HepG2 (cell line): ENCODE results near the gene RBCK1. TPM values are rescaled to one million over a fixed set of nuclear protein-coding genes. Genes with fewer than 3 reads are reported as not detected.
"Not testable (repeated sequence)": the region's sequence is repeated elsewhere in the genome, so short reads cannot be mapped to it uniquely, and the experiment has no call there.

Source experiments
- ATAC-seq: fragments of 200-7000 bp; cut with Tn5 transposase; 3 replicates; pipeline ENCODE4 v1.9.1; 2020; ENCODE audit warnings: mild to moderate bottlenecking, moderate library complexity
- BruUV-seq: library from RNA; stranded (reverse); fragments of 400-500 nt; replicated peaks from 2 replicates; lab custom pipeline; 2021; lab: Mats Ljungman, UMichigan
- CTCF ChIA-PET: fragments of 300-600 bp; formaldehyde crosslinking; extraction: SDS; loops from one replicate; lab custom pipeline; 2021; ENCODE audit warnings: low total read pairs, inconsistent platforms, low intra/inter-chr PET ratio; lab: Yijun Ruan, JAX
- POLR2A ChIA-PET: fragments of 350-600 bp; sonication (Branson Sonifier 250); formaldehyde crosslinking; loops from one replicate; lab custom pipeline; 2020; ENCODE audit warnings: antibody characterized with exemption, inconsistent platforms; lab: Yijun Ruan, JAX
- DNase-seq: peaks from one replicate; pipeline ENCODE4 v3.0.0-alpha.2; 2015; ENCODE audit warnings: low spot score
- FAIRE-seq: peaks from 3 replicates; lab custom pipeline; 2011; peaks lifted over from hg19 to GRCh38; lab: Jason Lieb, UNC
- H2AFZ ChIP-seq: one replicate; pipeline ENCODE4 v1.6.1; 2011; ENCODE audit warnings: low read length, inconsistent platforms
- H3K27ac ChIP-seq: fragments of 300-600 bp; 3 replicates; pipeline ENCODE4 v1.8.0; 2011; ENCODE audit warnings: mixed run types, mild to moderate bottlenecking, mixed read lengths, low read length, inconsistent platforms; ENCODE audit not compliant: insufficient read depth; ENCODE audit errors: extremely low read length
- H3K27me3 ChIP-seq, 2 experiments: fragments of 200-600 bp in 1 of 2; 2 replicates in 1 of 2; 3 replicates in 1 of 2; pipeline versions ENCODE4 v1.6.0 to v1.8.0; 2011; ENCODE audit warnings: low read length in 2 of 2, mild to moderate bottlenecking in 2 of 2, moderate library complexity in 2 of 2, inconsistent platforms in 1 of 2; ENCODE audit not compliant: insufficient read depth in 2 of 2, control insufficient read depth in 1 of 2
- H3K36me3 ChIP-seq, 2 experiments: fragments of 200-600 bp in 1 of 2; replicated peaks in 1 of 2; 2 replicates in 1 of 2; 3 replicates in 1 of 2; pipeline versions ENCODE4 v1.5.1 to v1.8.0; 2011; ENCODE audit warnings: low read length in 2 of 2, inconsistent platforms in 1 of 2; ENCODE audit not compliant: insufficient read depth in 2 of 2, control insufficient read depth in 1 of 2
- H3K4me1 ChIP-seq: 2 replicates; pipeline ENCODE4 v1.5.1; 2012; ENCODE audit warnings: low read length, inconsistent platforms; ENCODE audit not compliant: insufficient read depth
- H3K4me2 ChIP-seq: 2 replicates; pipeline ENCODE4 v1.6.0; 2011; ENCODE audit warnings: low read depth, low read length, inconsistent platforms
- H3K4me3 ChIP-seq, 3 experiments: fragments of 200-600 bp in 1 of 3; sonication (generic), shearing (Covaris generic) in 1 of 3; replicated peaks in 1 of 3; 2 replicates each; pipeline ENCODE4 v1.5.1; 2011 to 2016; ENCODE audit warnings: low read length in 3 of 3, inconsistent platforms in 2 of 3, low read depth in 2 of 3, mild to moderate bottlenecking in 2 of 3, control low read depth in 1 of 3, mixed read lengths in 1 of 3; ENCODE audit not compliant: insufficient read depth in 1 of 3
- H3K79me2 ChIP-seq: one replicate; pipeline ENCODE4 v1.6.1; 2011; ENCODE audit warnings: low read length, inconsistent platforms; ENCODE audit not compliant: insufficient read depth
- H3K9ac ChIP-seq: 2 replicates; pipeline ENCODE4 v1.6.0; 2011; ENCODE audit warnings: mild to moderate bottlenecking, low read depth, low read length, inconsistent platforms; ENCODE audit not compliant: insufficient read depth
- H3K9me3 ChIP-seq: 2 replicates; pipeline ENCODE4 v1.5.1; 2012; ENCODE audit warnings: mild to moderate bottlenecking, low read length
- H4K20me1 ChIP-seq: 2 replicates; pipeline ENCODE4 v1.6.0; 2011; ENCODE audit warnings: inconsistent platforms, mild to moderate bottlenecking, low read length, moderate library complexity; ENCODE audit not compliant: insufficient read depth
- CEBPB ChIP-seq: IDR thresholded peaks from 2 replicates; pipeline ENCODE4 v1.6.1; 2011; ENCODE audit warnings: low read depth, low read length, improper control_type of control experiment, borderline replicate concordance
- RBM22 ChIP-seq: fragments of 200-400 bp; formaldehyde crosslinking; optimal IDR thresholded peaks from 2 replicates; pipeline ENCODE3; 2017; ENCODE audit warnings: mild to moderate bottlenecking, low read length, moderate library complexity
- ZNF713 ChIP-seq: sonication (generic); formaldehyde crosslinking; IDR thresholded peaks from 2 replicates; pipeline ENCODE4 v1.4.0; 2020; ENCODE audit warnings: mild to moderate bottlenecking, missing genetic modification reagents
- WGBS: methylation state at CpG from one replicate; pipeline ENCODE4 v1.1.6; 2017; ENCODE audit warnings: low lambda C conversion rate; 5-methylcytosine and 5-hydroxymethylcytosine counted together
- in situ Hi-C: cut with HindIII; loops from 2 replicates; pipeline ENCODE4 v1.10.0; 2017; ENCODE audit warnings: low pct_unique_long_range_greater_than_20kb; ENCODE audit not compliant: extremely low pct_ligation_motif_present
- intact Hi-C: fragments of 100-400 bp; cut with micrococcal nuclease; formaldehyde crosslinking; loops from one replicate; pipeline ENCODE4 v1.10.0; 2022; ENCODE audit not compliant: unreplicated experiment
- polyA plus RNA-seq, 8 experiments: library from polyadenylated mRNA; depleted of rRNA in 3 of 8; stranded (reverse) in 7 of 8; unstranded in 1 of 8; fragments of >200 nt; fragmentation: Illumina TruSeq in 4 of 8; extraction: Trizol in 4 of 8; gene quantifications; 2 replicates each; pipeline versions ENCODE4 v1.2.1 to v1.2.3, GENCODE V29; 2011 to 2016; ENCODE audit warnings: low read depth in 4 of 8, missing spikeins in 1 of 8, mixed read lengths in 1 of 8; ENCODE audit not compliant: insufficient read depth in 1 of 8
- total RNA-seq, 5 experiments: library from RNA; depleted of rRNA; stranded (reverse); fragments of >200 nt; fragmentation: Illumina TruSeq; extraction: Trizol; gene quantifications; 2 replicates each; pipeline ENCODE4 v1.2.3, GENCODE V29; 2016; ENCODE audit warnings: low read depth in 1 of 5
- TF ChIP-seq, protein P1 (sequence below): sonication (generic); formaldehyde crosslinking; IDR thresholded peaks from 2 replicates; pipeline ENCODE4; 2020; ENCODE audit warnings: missing genetic modification reagents, mild to moderate bottlenecking, borderline replicate concordance
- TF ChIP-seq, protein P2 (sequence below): sonication (generic); formaldehyde crosslinking; IDR thresholded peaks from 2 replicates; pipeline ENCODE4 v1.4.0; 2020; ENCODE audit warnings: missing genetic modification reagents
- TF ChIP-seq, protein P3 (sequence below), 2 experiments: fragments of 450-650 bp in 1 of 2; sonication (generic) in 1 of 2; formaldehyde crosslinking; IDR thresholded peaks; 2 replicates each; pipeline versions ENCODE4 v1.5.0 to v1.8.0; 2020 to 2022; ENCODE audit warnings: mild to moderate bottlenecking in 1 of 2, missing genetic modification reagents in 1 of 2

RBCK1 gene
- total and polyA plus RNA-seq, 2 of the 13 experiments (the other 11 are each of a cell fraction or from before 2014, with no cell fraction given), result 149 to 215 TPM

DNA sequence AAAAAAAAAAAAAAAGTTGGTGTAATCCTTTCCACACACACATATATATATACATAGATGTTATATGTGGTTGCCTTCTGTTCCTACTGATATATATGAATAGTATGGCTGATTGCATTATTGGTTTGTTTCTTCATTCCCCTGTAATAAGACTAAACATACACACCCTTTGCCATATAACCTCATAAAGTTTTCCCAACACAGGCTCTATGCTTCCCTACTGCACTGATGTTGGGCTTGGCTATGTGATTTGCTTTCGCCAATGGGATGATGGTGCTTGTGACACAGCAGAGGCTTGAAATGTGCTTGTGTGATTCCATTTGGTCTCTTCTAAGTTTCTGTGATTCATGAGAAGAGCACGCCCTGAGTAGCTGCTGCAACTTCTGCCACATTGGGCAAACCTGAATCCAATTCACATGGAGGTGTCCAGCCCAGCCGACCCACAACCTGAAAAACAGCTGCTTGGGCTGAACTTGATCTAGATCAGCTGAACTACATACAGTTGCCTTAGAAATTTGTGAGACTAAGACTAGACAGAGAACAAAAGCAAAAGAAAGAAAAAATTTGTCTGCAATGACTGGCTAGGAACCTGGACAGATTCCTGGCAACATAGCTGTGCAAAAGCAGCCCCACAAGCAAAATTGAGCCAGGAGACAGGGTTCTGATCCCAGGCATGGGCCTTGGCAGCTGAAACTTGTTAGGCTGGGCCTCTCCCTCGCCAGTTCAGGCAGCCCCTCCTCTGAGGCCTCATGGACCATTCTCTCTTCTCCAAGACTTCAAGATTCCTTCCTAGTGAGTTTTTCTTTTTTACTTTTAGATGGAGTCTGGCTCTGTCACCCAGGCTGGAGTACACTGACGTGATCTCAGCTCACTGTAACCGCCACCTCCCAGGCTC, 67.6 kb downstream of the RBCK1 start (continued):
- TF ChIP-seq, protein P1, sequence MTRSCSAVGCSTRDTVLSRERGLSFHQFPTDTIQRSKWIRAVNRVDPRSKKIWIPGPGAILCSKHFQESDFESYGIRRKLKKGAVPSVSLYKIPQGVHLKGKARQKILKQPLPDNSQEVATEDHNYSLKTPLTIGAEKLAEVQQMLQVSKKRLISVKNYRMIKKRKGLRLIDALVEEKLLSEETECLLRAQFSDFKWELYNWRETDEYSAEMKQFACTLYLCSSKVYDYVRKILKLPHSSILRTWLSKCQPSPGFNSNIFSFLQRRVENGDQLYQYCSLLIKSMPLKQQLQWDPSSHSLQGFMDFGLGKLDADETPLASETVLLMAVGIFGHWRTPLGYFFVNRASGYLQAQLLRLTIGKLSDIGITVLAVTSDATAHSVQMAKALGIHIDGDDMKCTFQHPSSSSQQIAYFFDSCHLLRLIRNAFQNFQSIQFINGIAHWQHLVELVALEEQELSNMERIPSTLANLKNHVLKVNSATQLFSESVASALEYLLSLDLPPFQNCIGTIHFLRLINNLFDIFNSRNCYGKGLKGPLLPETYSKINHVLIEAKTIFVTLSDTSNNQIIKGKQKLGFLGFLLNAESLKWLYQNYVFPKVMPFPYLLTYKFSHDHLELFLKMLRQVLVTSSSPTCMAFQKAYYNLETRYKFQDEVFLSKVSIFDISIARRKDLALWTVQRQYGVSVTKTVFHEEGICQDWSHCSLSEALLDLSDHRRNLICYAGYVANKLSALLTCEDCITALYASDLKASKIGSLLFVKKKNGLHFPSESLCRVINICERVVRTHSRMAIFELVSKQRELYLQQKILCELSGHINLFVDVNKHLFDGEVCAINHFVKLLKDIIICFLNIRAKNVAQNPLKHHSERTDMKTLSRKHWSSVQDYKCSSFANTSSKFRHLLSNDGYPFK (CRISPR knock-in tag), result 0 out of 2 replicates have a peak, but pooled peaks have one; percentile 9
- TF ChIP-seq RBM22, result peak; percentile 76
- TF ChIP-seq ZNF713 (CRISPR knock-in tag), result no peak
- TF ChIP-seq, all 625 proteins: peak for 7

DNA sequence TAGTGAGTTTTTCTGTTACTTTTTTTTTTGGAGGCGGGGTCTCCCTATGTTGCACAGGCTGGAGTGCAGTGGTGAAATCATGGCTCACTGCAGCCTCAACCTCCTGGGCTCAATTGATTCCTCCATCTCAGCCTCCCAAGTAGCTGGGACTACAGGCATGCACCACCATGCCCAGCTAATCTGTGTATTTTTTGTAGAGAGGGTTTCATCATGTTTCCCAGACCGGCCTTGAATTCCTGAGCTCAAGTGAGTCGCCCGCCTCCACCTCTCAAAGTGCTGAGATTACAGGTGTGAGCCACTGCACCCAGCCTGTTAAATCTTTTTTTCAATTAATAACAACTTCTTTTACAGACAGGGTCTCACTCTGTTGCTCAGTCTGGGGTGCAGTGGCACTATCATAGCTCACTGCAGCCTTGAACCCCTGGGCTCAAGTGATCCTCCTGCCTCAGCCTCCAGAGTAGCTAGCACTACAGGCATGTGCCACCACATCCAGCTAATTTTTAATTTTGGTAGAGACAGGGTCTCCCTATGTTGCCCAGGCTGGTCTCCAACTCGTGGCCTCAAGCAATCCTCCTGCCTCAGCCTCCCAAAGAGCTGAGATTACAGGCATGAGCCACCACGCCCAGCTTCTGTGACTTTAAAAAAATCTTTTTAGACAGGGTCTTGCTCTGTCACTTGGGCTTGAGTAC, 68.6 kb downstream of the RBCK1 start:
- CTCF ChIA-PET, result not testable (repeated sequence)
- DNase-seq, result peak; percentile 50
- TF ChIP-seq, protein P2, sequence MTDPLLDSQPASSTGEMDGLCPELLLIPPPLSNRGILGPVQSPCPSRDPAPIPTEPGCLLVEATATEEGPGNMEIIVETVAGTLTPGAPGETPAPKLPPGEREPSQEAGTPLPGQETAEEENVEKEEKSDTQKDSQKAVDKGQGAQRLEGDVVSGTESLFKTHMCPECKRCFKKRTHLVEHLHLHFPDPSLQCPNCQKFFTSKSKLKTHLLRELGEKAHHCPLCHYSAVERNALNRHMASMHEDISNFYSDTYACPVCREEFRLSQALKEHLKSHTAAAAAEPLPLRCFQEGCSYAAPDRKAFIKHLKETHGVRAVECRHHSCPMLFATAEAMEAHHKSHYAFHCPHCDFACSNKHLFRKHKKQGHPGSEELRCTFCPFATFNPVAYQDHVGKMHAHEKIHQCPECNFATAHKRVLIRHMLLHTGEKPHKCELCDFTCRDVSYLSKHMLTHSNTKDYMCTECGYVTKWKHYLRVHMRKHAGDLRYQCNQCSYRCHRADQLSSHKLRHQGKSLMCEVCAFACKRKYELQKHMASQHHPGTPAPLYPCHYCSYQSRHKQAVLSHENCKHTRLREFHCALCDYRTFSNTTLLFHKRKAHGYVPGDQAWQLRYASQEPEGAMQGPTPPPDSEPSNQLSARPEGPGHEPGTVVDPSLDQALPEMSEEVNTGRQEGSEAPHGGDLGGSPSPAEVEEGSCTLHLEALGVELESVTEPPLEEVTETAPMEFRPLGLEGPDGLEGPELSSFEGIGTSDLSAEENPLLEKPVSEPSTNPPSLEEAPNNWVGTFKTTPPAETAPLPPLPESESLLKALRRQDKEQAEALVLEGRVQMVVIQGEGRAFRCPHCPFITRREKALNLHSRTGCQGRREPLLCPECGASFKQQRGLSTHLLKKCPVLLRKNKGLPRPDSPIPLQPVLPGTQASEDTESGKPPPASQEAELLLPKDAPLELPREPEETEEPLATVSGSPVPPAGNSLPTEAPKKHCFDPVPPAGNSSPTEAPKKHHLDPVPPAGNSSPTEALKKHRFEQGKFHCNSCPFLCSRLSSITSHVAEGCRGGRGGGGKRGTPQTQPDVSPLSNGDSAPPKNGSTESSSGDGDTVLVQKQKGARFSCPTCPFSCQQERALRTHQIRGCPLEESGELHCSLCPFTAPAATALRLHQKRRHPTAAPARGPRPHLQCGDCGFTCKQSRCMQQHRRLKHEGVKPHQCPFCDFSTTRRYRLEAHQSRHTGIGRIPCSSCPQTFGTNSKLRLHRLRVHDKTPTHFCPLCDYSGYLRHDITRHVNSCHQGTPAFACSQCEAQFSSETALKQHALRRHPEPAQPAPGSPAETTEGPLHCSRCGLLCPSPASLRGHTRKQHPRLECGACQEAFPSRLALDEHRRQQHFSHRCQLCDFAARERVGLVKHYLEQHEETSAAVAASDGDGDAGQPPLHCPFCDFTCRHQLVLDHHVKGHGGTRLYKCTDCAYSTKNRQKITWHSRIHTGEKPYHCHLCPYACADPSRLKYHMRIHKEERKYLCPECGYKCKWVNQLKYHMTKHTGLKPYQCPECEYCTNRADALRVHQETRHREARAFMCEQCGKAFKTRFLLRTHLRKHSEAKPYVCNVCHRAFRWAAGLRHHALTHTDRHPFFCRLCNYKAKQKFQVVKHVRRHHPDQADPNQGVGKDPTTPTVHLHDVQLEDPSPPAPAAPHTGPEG (CRISPR knock-in tag), result peak; percentile 63; the same call in 1 of the 2 replicates
- TF ChIP-seq, protein P3, sequence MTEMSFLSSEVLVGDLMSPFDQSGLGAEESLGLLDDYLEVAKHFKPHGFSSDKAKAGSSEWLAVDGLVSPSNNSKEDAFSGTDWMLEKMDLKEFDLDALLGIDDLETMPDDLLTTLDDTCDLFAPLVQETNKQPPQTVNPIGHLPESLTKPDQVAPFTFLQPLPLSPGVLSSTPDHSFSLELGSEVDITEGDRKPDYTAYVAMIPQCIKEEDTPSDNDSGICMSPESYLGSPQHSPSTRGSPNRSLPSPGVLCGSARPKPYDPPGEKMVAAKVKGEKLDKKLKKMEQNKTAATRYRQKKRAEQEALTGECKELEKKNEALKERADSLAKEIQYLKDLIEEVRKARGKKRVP (CRISPR knock-in tag; IDR thresholded peaks at IDR 0.05), result peak in 1 of 2 experiments; percentile 65; a peak in 2 of 4 replicates
- TF ChIP-seq CEBPB, result 0 out of 2 replicates have a peak, but pooled peaks have one; percentile 1

More for the DNA sequence above, 68.6 kb downstream of the RBCK1 start:
- POLR2A ChIA-PET, result interaction anchor here (0.7 to 3.3 kb wide), 11 partner anchors 9 to 129 kb away, joined by 3 to 15 read pairs (median 8); partner anchors contain the start of genes CSNK2A1, NRSN2 and TBC1D20
- peak; percentile 26 for ATAC-seq
- H3K9me3 ChIP-seq, H3K27me3 ChIP-seq, H3K79me2 ChIP-seq, H3K9ac ChIP-seq, BruUV-seq, FAIRE-seq, H2AFZ ChIP-seq, H3K4me3 ChIP-seq, H3K4me2 ChIP-seq, in situ Hi-C loops, H3K27ac ChIP-seq, H4K20me1 ChIP-seq: not testable (repeated sequence)
- peaks cover 70% of the 10 kb centered on the region for H3K4me1 ChIP-seq
- intact Hi-C loops, result loop anchor here (5.0 kb wide), 1 partner anchor 36 kb away; no protein-coding TSS in a partner anchor
- 91% methylated on average over 6 of the region's 6 CpGs for WGBS
- H3K36me3 ChIP-seq, result peaks cover 7 to 23% of the 10 kb centered on the region in 2 experiments
